Large intestine (tissue), 3 donors: Measurements from ENCODE around the gene GOLGA6C. TPM values are rescaled to one million over a fixed set of nuclear protein-coding genes. Genes with fewer than 3 reads are reported as not detected.

Experiments used
- DNase-seq, 2 donors: peaks; one replicate each; pipeline versions ENCODE4 v3.0.0 to v3.0.0-alpha.2; 2013
- H3K27ac ChIP-seq: one replicate; pipeline ENCODE4 v1.5.1; 2013; ENCODE audit warnings: low read length
- H3K27me3 ChIP-seq: 2 replicates; pipeline ENCODE4 v1.6.1; 2013; ENCODE audit warnings: low read length; ENCODE audit not compliant: control insufficient read depth, insufficient read depth
- H3K36me3 ChIP-seq: 2 replicates; pipeline ENCODE4 v1.6.1; 2013; ENCODE audit warnings: low read length; ENCODE audit not compliant: control insufficient read depth, insufficient read depth
- H3K4me1 ChIP-seq: one replicate; pipeline ENCODE4 v1.6.1; 2013; ENCODE audit warnings: low read length; ENCODE audit not compliant: control insufficient read depth, insufficient read depth
- H3K4me3 ChIP-seq: one replicate; pipeline ENCODE4 v1.5.1; 2013; ENCODE audit warnings: low read length
- H3K9me3 ChIP-seq: one replicate; pipeline ENCODE4 v1.6.1; 2013; ENCODE audit warnings: mild to moderate bottlenecking, low read depth, low read length, moderate library complexity; ENCODE audit not compliant: control insufficient read depth
- WGBS: methylation state at CpG from one replicate; pipeline ENCODE4 v1.1.5; 2013; ENCODE audit warnings: low lambda C conversion rate; ENCODE audit not compliant: insufficient coverage; 5-methylcytosine and 5-hydroxymethylcytosine counted together
- polyA plus RNA-seq: library from polyadenylated mRNA; unstranded; fragments of 120-200 nt; gene quantifications from one replicate; pipeline ENCODE4 v1.2.1, GENCODE V29; 2013

GOLGA6C gene
- polyA plus RNA-seq, 1 donor, result not detected

DNA sequence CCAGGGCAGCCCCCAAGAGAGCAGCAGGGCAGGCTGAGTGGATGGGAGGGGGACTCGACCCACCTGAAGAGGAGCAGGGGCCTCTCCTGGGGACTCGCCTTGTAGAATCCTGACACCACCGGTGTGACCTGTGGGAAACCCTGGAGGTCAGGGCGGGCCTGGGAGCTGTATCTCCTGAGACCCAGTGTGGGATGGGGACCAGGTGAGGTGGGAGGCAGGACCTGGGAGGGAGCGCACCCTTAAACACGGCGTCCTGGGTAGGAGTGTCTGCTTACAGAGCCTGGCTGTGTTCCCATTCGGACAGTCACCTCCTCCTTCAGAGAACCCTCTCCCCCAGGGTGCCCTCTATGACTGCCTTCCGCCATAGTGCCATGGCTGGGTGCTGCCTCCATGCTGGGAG lies 29.3 kb upstream of the GOLGA6C start:
- WGBS, result no CpG with 5 or more reads among the region's 9 CpGs
- Histone ChIP-seq H3K4me1 (no peaks in the 10 kb centered on the region), H3K9me3 (no peaks in the 10 kb centered on the region), H3K27ac (no peak overlapping the region), H3K27me3 (no peaks in the 10 kb centered on the region), H3K4me3 (no peak overlapping the region), H3K36me3 (no peaks in the 10 kb centered on the region)
- no peak for DNase-seq

DNA sequence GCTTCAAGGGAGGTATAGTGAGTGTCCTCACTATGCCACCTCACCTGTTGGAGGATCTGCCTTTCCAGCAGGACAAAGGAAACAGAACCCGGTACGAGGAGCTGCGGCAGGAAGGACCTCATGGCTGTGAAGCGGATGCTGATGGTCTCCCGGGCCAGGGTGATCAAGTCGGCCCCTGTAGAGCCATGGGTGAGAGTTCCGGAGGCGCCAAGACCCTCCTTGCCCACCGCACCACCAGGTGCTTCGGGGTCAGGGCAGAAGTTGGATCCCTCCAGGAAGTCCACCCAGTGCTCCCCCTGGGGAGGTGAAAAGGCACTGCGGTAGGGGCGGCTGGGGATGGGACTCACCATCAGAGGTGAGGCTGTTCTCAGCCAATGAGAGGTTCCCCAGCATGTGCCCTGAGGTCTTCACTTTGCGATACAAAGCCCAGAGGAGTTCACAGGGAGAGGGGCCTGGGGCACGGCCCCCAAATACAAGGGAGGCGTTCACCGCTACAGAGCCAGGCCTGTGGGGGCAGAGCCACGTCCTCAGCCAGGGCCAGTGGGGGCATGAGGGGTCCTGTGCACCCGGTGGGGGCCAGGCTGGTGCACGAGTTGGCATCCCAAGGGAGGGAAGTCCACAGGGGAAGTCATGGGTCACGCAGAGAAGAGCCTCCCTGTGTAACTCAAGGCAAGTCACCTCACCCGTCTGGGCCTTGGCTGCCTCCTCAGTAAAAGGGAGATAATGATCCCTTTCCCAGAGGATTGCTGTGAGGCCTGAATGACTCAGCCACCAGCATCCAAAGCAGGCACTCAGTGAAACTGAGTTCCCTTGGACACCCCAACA lies 28.7 kb upstream of the GOLGA6C start:
- Histone ChIP-seq H3K4me1 (no peaks in the 10 kb centered on the region), H3K27ac (no peak overlapping the region), H3K36me3 (no peaks in the 10 kb centered on the region), H3K27me3 (peaks cover 1% of the 10 kb centered on the region), H3K4me3 (no peak overlapping the region), H3K9me3 (no peaks in the 10 kb centered on the region)
- no CpG with 5 or more reads among the region's 21 CpGs for WGBS
- DNase-seq, result no peak

DNA sequence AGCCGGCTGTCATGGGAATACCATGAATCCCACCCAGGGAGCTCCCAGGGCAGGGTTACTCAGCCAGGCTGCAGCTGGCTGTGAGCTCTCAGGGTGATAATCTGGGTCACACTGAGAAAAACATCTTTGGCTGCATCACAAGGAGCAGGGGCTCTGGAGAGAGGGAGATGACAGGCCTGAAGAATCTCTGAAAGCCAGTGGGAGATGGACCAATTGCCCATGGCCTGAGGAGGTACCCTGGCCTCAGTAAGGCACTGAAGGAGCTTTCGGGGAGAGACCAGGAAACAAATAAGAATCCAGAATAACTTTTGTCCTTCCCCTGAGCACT lies 28.2 kb upstream of the GOLGA6C start:
- no peak for DNase-seq
- Histone ChIP-seq H3K9me3 (no peaks in the 10 kb centered on the region), H3K4me3 (no peak overlapping the region), H3K36me3 (no peaks in the 10 kb centered on the region), H3K4me1 (no peaks in the 10 kb centered on the region), H3K27ac (no peak overlapping the region), H3K27me3 (peaks cover 3% of the 10 kb centered on the region)
- WGBS, result no CpG with 5 or more reads among the region's 2 CpGs

DNA sequence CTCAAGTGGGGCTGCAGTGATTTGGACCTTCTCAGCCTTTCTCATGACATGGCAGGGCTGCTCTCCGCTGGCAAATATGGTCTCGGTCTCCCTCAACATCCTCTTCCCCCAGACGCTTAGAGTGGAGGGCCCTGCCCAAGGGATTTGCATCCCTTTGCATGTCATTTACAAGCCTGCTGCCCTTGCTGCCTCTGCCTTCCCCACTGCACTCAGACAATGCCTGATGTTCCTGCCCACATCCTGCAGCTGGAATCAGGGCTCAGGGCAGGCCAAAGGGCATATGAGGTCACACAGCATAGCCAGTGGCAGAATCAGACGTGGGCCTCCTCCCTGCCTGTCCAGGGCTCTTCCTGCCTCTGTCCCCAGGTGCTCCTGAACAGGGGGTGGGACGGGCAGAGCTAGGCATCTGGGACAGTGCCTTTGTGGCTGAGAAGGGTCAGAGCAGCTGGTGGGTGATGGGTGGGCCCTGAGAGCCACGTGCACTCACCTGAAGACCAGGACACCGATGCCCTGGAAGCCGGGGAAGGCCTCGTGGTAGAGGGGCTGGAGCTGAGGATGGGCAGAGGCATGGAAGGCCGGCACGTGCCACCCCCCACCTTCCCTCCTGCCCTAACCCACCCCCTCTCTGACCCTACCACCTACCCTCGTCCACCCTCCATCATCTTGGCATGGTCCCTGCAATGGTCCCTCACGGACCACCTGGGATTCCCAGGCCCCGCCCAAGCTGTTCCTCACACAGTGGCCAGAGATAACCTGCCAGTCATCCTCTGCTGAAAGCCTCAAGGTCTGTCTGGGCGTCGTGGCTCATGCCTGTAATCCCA lies 27.4 kb upstream of the GOLGA6C start:
- DNase-seq, result no peak
- Histone ChIP-seq H3K4me1 (no peaks in the 10 kb centered on the region), H3K4me3 (no peak overlapping the region), H3K9me3 (no peaks in the 10 kb centered on the region), H3K36me3 (no peaks in the 10 kb centered on the region), H3K27ac (no peak overlapping the region), H3K27me3 (peaks cover 3% of the 10 kb centered on the region)
- WGBS, result 100% methylated on average over 1 of the region's 16 CpGs

DNA sequence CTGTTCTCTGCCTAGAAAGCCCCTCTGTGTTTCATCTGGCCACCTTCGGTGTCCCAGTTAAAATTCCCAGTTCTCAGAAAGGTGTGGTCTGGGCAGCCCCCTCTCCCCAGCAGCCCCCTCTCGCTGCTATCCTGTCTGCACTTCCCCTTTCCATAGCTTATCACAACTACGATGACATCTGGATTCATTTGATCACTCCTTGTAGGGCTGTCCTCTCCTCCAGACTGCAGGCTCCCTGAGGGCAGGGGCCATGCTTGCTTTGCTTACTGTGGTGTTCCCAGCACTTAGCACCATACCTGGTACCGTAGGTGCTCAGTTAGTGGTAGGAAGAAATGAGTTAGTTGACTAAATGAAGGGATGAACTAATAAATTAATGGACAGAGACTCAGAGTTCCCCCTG lies 26.3 kb upstream of the GOLGA6C start:
- no peak overlapping the region for H3K4me3 ChIP-seq
- H3K27me3 ChIP-seq, result peaks cover 3% of the 10 kb centered on the region
- no peak overlapping the region for H3K27ac ChIP-seq
- H3K9me3 ChIP-seq, result no peaks in the 10 kb centered on the region
- WGBS, result no CpG with 5 or more reads among the region's 4 CpGs
- no peaks in the 10 kb centered on the region for H3K36me3 ChIP-seq
- no peaks in the 10 kb centered on the region for H3K4me1 ChIP-seq
- no peak for DNase-seq

DNA sequence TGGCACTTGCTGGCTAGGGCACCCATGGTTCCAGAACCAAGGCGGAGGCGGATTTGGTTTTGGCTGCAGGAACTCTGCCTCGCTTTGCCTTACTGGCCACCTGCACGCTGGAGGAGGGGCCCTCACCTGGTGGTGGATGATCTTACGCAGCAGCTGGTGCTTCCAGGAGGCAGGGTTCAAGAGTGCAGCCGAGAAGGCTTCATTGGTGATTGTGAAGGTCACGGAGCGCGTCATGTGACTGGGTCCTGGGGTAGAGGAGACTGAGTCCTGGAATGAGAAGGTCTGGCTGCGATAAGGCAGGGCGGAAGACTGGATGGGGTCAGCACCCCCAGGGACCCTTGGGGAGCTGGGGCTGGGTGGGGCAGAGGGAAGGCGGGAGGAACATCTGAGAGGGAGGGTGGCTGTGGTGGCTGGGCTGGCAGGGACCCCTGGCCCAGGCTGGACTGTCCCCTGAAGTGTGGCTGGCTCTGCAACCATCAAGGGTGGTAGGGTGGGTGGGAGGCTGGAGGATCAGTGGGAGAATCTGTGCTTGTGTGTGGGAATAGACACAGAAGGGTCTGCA lies 25.8 kb upstream of the GOLGA6C start:
- H3K27me3 ChIP-seq, result peaks cover 3% of the 10 kb centered on the region
- no peaks in the 10 kb centered on the region for H3K36me3 ChIP-seq
- H3K4me3 ChIP-seq, result no peak overlapping the region
- no peaks in the 10 kb centered on the region for H3K4me1 ChIP-seq
- DNase-seq, result no peak
- no CpG with 5 or more reads among the region's 12 CpGs for WGBS
- no peak overlapping the region for H3K27ac ChIP-seq
- H3K9me3 ChIP-seq, result no peaks in the 10 kb centered on the region

DNA sequence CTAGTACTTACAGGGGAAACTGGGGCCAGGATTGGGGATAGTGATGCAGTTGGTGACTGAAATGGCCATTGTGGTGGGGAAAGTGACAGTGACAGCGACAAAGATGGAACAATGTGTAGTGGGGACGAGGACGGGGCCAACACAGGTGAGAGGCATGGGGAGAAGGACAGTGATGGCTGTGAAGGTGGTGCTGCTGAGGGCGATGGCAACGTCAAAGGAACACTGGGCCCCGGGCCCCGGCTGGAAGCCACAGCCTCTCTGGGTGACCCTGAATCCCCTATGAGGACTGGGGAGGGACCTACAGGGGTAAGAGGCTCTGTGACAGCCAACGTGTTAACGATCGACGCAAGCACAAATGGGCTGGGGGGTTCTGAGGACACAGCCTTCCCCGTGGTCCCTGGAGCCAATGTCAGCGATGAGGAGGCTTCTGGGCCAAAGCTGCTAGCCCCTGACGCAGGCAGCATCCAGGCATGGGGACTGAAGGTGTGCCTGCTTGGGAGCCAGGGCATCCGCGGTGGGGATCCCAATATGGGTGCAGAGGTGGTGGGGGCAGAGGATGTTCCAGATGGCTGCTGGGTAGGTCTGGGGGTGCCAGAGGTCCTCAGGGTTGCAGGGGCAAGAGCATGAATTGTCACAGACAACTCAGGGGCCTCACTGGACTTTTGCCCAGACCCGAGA lies 25.2 kb upstream of the GOLGA6C start:
- Histone ChIP-seq H3K27ac (no peak overlapping the region), H3K36me3 (no peaks in the 10 kb centered on the region), H3K27me3 (peaks cover 3% of the 10 kb centered on the region), H3K4me3 (no peak overlapping the region), H3K4me1 (no peaks in the 10 kb centered on the region), H3K9me3 (no peaks in the 10 kb centered on the region)
- 80% methylated on average over 3 of the region's 17 CpGs for WGBS
- no peak for DNase-seq

DNA sequence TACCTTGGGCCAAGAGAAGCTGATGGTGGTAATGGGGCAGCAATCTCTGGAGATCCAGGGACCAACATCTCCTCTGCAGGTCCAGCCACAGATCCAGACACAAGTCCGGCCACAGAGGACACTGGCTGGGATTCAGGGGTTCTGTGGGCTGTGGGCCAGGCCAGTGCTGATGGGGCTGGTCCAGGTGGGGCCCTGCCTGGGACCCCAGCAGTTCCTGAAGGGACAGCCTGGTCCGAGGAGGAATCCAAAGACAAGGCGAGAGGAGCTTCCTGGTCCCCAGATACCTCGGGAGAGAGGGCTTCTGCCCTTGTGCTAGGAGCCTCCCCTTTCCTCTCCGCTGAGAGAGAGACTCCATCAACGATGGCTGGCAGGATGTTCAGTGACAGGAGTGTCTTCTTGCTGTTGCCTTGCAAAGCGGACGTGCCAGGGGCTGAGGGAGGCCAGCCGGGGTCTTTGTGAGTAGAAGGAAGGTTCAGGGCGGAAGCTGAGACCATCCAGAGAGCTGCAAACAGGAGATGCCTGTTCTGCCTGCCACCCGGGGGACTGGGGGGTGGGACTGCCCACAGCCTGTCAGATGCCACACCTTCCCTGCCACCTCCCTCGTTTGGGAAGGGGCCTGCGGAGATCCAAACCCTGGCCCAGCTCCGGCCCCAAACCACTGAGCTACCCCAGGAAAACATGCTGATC lies 24.5 kb upstream of the GOLGA6C start:
- Histone ChIP-seq H3K4me1 (no peaks in the 10 kb centered on the region), H3K27ac (no peak overlapping the region), H3K4me3 (no peak overlapping the region), H3K27me3 (peaks cover 3% of the 10 kb centered on the region), H3K36me3 (no peaks in the 10 kb centered on the region), H3K9me3 (no peaks in the 10 kb centered on the region)
- no peak for DNase-seq
- WGBS, result no CpG with 5 or more reads among the region's 14 CpGs

DNA sequence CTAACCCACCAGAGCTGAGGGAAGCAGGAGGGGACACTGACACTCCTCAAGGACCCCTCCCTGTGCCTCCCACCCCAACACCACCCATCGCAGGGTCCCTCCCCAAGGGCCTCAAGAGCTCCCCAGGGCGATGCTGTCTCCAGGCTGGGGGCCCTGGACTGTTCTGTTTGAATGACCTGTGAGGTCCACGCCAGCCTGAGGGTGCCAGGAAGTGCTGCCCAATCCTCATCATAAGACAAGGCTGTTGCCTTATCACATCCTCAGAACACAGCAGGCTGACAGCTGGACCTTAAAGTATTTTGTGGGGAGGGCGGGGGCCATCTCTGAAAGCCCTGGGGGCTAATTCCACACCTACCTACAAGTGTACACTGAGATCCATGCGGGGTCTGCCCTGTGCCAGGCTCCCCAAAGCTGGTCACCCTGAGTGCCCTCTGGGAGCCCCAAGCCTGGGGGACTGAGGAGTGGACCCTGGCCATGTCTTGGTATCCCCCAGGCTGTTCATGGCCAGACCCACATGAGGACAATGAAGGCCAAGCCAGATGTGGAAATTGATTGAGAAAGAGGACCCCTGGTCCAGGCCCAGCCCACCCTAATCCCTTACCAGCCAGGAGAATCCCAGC lies 23.8 kb upstream of the GOLGA6C start:
- H3K36me3 ChIP-seq, result no peaks in the 10 kb centered on the region
- H3K9me3 ChIP-seq, result no peaks in the 10 kb centered on the region
- WGBS, result no CpG with 5 or more reads among the region's 5 CpGs
- H3K27ac ChIP-seq, result no peak overlapping the region
- peaks cover 3% of the 10 kb centered on the region for H3K27me3 ChIP-seq
- no peaks in the 10 kb centered on the region for H3K4me1 ChIP-seq
- DNase-seq, result no peak
- no peak overlapping the region for H3K4me3 ChIP-seq
